GM12873 (cell line): ENCODE data around the gene DNA2.

ENCODE experiments used
- TF ChIP-seq, protein P1 (sequence below): IDR thresholded peaks from 2 replicates; pipeline ENCODE4 v1.5.1; 2012; ENCODE audit warnings: low read depth, mild to moderate bottlenecking, moderate library complexity, low read length, control low read depth; ENCODE audit not compliant: insufficient read depth; ENCODE audit errors: missing control alignments

DNA2 gene

DNA sequence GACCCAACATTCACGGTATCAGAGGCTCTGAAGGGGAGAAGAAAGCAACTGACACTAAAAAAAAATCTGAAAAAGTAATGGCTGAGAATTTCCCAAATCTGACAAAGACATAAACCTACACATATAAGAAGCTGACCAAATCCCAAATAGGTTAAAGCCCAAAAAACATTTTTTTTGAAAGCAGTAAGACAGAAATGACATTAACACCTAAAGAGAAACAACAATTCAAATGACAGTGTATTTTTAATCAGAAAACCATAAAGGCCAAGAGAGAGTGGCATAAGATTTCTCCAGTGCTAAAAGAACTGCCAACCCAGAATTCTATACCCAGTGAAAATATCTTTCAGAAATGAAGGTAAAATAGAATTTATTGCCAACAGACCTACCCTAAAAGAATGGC, 100.2 kb downstream of the DNA2 start:
- TF ChIP-seq, protein P1, sequence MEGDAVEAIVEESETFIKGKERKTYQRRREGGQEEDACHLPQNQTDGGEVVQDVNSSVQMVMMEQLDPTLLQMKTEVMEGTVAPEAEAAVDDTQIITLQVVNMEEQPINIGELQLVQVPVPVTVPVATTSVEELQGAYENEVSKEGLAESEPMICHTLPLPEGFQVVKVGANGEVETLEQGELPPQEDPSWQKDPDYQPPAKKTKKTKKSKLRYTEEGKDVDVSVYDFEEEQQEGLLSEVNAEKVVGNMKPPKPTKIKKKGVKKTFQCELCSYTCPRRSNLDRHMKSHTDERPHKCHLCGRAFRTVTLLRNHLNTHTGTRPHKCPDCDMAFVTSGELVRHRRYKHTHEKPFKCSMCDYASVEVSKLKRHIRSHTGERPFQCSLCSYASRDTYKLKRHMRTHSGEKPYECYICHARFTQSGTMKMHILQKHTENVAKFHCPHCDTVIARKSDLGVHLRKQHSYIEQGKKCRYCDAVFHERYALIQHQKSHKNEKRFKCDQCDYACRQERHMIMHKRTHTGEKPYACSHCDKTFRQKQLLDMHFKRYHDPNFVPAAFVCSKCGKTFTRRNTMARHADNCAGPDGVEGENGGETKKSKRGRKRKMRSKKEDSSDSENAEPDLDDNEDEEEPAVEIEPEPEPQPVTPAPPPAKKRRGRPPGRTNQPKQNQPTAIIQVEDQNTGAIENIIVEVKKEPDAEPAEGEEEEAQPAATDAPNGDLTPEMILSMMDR, result no peak

DNA sequence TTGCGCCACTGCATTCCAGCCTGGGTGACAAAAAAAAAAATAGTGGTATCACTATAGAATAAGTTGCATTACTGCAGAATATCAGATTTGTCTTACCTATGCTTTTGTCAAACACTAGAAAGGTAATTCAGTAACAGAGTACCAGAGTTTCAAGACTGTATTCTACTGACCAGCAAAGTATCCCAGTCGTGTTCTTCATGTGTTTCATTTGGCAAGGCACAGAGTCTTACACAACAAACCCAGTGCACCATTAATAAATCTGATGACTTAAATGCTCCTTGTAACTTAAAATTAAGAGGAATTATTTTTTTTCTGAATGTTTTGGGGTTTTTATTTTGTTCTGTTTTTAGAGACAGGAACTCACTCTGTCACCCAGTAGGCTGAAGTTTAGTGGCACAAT, 104.7 kb downstream of the DNA2 start:
- TF ChIP-seq, protein P1, result no peak

DNA sequence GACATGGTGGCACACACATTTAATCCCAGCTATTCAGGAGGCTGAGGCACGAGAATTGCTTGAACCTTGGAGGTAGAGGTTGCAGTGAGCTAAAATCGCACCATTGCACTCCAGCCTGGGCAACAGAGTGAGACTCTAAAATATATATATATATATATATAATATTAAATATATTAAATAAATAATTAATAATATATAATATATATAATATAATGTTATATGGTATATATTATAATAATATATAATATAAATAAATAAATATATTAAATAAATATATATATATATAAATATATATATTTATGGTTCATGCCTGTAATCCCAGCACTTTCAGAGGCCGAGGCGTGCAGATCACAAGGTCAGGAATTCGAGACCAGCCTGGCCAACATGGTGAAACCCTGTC, 105.2 kb downstream of the DNA2 start:
- TF ChIP-seq, protein P1, result no peak

DNA sequence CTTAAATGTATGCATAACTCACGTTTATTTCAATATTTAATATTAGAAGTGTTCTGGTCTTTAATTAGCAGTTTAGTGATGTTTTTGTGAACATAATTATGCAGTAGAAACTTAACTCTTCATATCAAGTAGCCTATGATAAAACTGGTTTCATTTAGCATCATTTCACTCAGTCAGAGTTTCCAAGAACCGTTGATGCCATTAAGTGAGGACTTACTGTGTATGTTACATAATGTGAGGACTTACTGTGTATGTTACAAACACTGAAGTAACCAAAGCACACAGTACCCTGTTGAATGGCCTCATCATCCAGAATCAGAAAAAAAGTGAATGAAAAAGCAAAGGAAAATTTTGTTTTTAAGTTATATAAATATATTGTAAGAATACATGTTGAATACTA, 106.2 kb downstream of the DNA2 start:
- TF ChIP-seq, protein P1, result no peak

DNA sequence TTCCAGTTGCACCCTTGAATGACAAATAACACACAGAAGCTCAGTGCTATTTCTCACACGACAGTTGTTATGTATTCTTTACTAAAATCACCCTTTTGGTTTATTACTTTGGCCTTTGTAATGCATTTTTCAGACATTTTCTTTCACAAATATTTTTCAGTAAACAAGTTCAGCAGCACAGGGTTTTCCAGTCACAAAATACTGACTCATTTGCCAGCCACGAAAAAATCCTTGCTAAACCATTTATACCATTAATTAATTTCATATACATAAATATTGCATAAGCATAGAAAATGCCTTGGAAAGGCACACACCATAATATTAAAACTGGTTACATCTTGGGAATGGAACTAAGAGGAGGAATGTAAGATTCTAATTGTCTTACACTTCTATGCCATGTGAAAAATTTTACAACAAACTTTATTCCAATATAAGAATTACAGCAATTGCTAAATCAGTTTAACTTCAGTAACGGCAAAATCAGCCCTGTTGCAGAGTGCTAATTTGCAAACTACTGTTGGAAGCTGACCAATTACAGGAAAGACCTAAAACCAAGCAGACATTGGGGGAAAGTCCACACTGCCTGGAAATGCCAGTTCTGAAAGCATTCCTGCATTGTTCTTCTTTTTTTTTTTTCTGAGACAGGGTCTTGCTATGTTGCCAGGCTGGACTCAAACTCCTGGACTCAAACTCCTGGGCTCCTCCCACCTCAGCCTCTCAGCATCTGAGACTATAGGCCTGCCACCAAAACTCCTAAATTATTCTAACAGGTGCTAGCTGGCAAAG, 107.5 kb downstream of the DNA2 start:
- TF ChIP-seq, protein P1, result no peak
